ENCODE measurements around the gene SPAG6.

SPAG6 gene

DNA sequence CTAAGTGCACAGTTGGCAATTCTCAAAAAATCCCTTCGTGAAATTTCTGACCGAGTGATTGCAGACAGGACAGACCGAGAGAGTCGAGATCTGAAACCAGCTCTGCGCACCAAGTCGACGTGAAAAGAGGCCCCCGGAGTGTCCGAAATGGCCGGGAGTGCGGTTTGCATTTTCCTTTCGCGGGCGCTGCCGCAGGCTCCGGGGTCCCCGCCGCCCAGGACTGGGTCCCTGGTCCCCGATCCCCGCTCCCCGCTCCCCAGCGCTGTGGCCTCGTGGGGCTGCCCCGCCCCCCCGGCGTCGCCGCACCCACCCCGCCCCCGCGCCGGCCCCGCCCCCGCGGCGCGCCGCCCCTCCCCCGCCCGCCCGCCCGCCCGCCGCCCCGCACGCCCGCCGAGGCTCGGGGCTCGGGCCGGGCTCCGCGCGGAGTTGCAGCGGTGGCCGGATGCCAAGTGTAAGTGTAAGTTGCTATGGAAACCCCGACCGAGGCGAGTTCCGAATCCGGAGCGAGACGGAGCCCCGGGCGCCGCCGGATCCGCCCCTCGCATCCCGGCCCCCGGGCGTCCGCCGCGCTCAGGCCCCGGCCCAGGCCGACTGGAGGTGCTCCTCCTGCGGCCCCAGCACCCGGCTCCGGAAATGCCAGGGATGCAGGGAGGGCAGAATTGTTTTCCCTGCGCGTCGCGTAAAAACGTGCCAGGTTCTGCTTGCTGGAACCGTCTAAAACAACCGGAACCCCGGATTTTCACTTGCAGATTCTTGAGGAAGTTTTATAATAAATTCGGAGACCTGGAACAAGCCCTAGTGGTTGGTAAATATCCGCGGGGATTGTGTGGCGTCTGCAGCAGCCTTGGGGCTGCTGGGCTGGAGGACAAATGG lies 19.8 kb upstream of the SPAG6 start:
- Mint-ChIP-seq H3K27me3 (peaks cover 40% of the 10 kb centered on the region), H3K9me3 (no peaks in the 10 kb centered on the region), H3K4me1 (ENCODE audit: low read depth) (peaks cover 21% of the 10 kb centered on the region), H3K36me3 (ENCODE audit: low read depth) (peaks cover 35% of the 10 kb centered on the region), H3K27ac (peak overlapping the region; percentile 37), H3K4me3 (peak overlapping the region; percentile 71)
- intact Hi-C loops (cut with micrococcal nuclease) = loop anchor here (10.0 kb wide), 1 partner anchor 801 kb away; the partner anchor contains the start of gene SKIDA1

DNA sequence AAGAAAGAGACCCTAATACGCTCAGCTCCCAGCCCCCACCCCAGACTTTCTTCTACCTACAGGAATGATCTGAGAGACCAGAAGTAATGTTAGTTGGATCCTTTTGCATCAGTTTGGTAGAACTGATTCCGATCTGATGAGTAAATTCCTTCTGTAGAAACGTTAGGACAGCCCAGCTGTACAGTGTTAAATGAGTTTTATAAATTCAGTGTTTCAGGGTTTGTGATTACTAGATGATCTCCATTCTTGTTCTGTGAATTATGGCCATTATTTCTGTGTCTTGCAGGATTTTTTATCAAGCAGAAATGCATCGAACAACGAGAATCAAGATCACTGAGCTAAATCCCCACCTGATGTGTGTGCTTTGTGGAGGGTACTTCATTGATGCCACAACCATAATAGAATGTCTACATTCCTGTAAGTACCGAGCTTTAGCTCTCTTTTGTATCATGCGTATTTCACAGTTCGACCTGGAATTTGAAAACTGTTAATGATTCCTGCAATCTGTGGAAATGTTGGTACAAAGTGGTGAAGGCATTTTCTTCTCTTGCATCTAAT lies 19.1 kb upstream of the SPAG6 start:
- Mint-ChIP-seq H3K27ac (peak overlapping the region; percentile 37), H3K27me3 (peaks cover 40% of the 10 kb centered on the region), H3K4me1 (ENCODE audit: low read depth) (peaks cover 21% of the 10 kb centered on the region), H3K4me3 (peak overlapping the region; percentile 71), H3K9me3 (no peaks in the 10 kb centered on the region), H3K36me3 (ENCODE audit: low read depth) (peaks cover 35% of the 10 kb centered on the region)
- intact Hi-C loops (cut with micrococcal nuclease) = loop anchor here (10.0 kb wide), 1 partner anchor 801 kb away; the partner anchor contains the start of gene SKIDA1

DNA sequence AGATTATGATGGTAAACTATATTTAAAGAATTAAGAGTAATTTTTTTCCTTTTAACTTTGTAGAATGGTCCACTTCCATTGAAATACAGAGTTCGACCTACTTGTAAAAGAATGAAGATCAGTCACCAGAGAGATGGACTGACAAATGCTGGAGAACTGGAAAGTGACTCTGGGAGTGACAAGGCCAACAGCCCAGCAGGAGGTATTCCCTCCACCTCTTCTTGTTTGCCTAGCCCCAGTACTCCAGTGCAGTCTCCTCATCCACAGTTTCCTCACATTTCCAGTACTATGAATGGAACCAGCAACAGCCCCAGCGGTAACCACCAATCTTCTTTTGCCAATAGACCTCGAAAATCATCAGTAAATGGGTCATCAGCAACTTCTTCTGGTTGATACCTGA lies 16.1 kb upstream of the SPAG6 start:
- Mint-ChIP-seq H3K27me3 (peaks cover 36% of the 10 kb centered on the region), H3K36me3 (ENCODE audit: low read depth) (peaks cover 27% of the 10 kb centered on the region), H3K4me3 (no peak overlapping the region), H3K4me1 (ENCODE audit: low read depth) (peaks cover 21% of the 10 kb centered on the region), H3K27ac (no peak overlapping the region), H3K9me3 (no peaks in the 10 kb centered on the region)
- intact Hi-C loops (cut with micrococcal nuclease) = loop anchor here (10.0 kb wide), 1 partner anchor 804 kb away; the partner anchor contains the start of gene SKIDA1

DNA sequence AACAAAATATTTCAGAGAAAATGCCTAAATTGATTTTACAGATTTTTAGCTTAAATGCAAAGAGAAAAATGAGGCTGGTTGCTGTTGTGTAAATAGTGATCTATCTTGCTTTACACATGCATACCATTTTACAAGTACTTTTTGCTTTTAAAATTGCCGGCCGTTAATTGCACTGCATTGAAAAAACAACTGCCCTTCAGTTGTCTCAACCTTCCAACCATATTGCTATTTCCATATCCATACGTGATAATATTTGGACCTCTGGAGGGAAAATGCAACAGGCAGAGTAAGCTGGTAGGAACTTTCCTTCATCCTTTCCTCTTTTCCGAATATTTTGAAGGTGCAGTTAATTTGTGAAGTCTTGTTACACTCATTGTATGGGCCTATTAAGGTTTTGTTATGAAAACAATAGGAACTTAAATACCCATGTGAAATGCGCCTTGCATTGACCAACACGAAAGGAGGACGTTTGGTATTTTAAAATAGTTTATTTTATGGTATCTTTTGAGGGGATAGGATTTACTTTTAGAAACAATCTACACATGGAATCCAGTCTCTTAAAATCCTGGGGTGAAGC lies 13.1 kb upstream of the SPAG6 start:
- peaks cover 49% of the 10 kb centered on the region for H3K27me3 Mint-ChIP-seq
- H3K4me3 Mint-ChIP-seq = no peak overlapping the region
- H3K27ac Mint-ChIP-seq = no peak overlapping the region
- H3K36me3 Mint-ChIP-seq (ENCODE audit: low read depth) = peaks cover 22% of the 10 kb centered on the region
- intact Hi-C loops (cut with micrococcal nuclease) = loop anchor here (5.0 kb wide), 1 partner anchor 105 kb away; no protein-coding TSS in a partner anchor
- no peaks in the 10 kb centered on the region for H3K9me3 Mint-ChIP-seq
- H3K4me1 Mint-ChIP-seq (ENCODE audit: low read depth) = peaks cover 35% of the 10 kb centered on the region

DNA sequence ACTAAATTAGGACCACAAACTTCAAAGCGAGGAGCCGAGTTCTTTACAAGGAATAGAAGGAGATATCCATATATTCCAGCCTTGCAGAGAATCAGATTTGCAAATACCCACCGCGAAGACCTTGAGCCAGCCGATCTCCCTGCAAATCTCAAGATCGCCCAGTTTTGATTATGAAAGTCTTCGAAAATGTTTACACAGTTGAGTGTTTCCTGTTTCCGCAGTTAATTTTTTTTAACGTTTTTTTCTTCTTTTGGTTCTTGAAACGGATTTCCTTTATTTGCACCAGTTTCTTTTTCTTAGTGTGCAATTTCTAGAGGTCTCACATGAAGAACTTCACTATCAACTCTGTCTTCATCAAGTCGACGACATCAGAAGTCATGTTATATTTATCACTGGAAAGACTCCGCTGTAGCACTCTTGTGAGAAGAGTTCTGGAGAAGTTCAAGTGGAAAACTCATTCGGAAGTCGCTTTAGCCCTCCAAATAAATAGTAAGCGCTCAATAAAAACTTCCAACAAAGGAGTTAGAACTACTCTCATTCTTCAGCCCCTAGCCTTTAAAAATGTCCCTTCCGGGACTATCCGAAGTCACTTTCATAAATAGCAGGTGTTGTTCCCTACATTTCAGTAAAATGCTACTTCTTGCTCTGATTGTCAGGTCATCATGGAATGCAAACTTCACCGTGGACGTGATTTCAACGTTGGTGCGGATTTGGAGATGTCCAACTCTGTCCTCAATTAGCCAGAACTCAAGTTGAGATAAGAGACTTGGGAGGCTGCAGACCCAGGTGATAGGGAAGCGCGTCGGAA lies 11.9 kb upstream of the SPAG6 start:
- H3K27me3 Mint-ChIP-seq = peaks cover 60% of the 10 kb centered on the region
- peak overlapping the region; percentile 62 for H3K4me3 Mint-ChIP-seq
- H3K9me3 Mint-ChIP-seq = no peaks in the 10 kb centered on the region
- intact Hi-C loops (cut with micrococcal nuclease) = loop anchor here (5.0 kb wide), 1 partner anchor 104 kb away; no protein-coding TSS in a partner anchor
- no peak overlapping the region for H3K27ac Mint-ChIP-seq
- H3K36me3 Mint-ChIP-seq (ENCODE audit: low read depth) = peaks cover 16% of the 10 kb centered on the region
- H3K4me1 Mint-ChIP-seq (ENCODE audit: low read depth) = peaks cover 35% of the 10 kb centered on the region

DNA sequence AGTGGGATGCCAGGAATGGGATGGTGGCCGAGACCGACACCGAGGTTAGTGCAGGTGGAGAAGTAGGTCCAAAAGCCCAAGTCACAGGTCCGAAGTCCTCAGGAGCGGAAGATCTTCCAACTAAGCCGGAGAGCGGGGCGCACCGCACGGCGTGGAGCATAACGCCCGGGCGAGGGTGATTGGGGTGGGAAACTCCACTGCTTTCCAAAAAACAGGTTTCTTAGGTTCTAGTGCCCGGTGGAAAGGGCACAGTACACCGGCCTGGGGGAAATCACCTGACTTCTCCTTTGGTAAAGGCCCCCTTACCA lies 11.4 kb upstream of the SPAG6 start:
- H3K9me3 Mint-ChIP-seq = no peaks in the 10 kb centered on the region
- peaks cover 66% of the 10 kb centered on the region for H3K27me3 Mint-ChIP-seq
- no peak overlapping the region for H3K27ac Mint-ChIP-seq
- H3K4me1 Mint-ChIP-seq (ENCODE audit: low read depth) = peaks cover 35% of the 10 kb centered on the region
- H3K36me3 Mint-ChIP-seq (ENCODE audit: low read depth) = peaks cover 16% of the 10 kb centered on the region
- no peak overlapping the region for H3K4me3 Mint-ChIP-seq
- intact Hi-C loops (cut with micrococcal nuclease) = loop anchor here (5.0 kb wide), 1 partner anchor 103 kb away; no protein-coding TSS in a partner anchor

DNA sequence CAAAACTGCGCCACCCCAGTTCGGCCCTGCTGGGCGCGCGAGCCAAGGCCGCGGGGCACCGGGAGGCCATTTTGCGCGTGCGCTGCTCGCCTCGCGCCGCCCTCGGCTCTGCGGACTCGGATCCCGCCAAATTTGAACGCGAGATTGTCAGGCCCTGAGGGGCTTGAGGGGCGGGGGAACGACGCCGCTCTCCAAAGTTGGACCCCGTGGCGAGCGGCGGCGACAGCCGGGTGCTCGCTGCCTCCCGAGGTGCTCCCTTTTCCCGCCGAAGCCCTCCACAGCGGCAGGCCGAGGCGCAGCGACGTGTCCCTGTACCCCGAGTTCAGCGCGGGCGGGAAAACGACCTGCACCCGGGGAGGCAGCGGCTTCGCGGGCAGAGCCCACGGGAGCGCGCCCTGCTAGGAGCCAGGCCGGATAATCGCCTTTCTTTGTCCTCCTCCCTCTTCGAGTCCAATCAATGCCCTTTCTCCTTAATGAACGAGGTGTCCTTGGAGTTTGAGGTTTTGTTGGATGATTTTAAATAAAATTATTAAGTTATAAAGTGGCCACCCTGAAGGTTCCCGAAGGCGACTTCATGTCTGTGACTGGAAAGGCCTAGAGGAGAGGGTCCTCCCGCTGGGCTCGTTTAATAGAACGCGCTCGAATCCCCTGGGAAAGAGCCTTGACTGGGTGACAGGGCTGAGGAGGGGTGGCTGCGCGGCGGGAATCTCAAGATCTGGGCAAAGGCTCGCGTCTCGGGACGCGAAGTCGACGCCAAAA lies 10.7 kb upstream of the SPAG6 start:
- Mint-ChIP-seq H3K9me3 (no peaks in the 10 kb centered on the region), H3K27ac (peak overlapping the region; percentile 88), H3K36me3 (ENCODE audit: low read depth) (peaks cover 10% of the 10 kb centered on the region), H3K27me3 (peaks cover 68% of the 10 kb centered on the region), H3K4me3 (peak overlapping the region; percentile 85), H3K4me1 (ENCODE audit: low read depth) (peaks cover 35% of the 10 kb centered on the region)
- intact Hi-C loops (cut with micrococcal nuclease) = loop anchor here (5.0 kb wide), 1 partner anchor 103 kb away; no protein-coding TSS in a partner anchor

DNA sequence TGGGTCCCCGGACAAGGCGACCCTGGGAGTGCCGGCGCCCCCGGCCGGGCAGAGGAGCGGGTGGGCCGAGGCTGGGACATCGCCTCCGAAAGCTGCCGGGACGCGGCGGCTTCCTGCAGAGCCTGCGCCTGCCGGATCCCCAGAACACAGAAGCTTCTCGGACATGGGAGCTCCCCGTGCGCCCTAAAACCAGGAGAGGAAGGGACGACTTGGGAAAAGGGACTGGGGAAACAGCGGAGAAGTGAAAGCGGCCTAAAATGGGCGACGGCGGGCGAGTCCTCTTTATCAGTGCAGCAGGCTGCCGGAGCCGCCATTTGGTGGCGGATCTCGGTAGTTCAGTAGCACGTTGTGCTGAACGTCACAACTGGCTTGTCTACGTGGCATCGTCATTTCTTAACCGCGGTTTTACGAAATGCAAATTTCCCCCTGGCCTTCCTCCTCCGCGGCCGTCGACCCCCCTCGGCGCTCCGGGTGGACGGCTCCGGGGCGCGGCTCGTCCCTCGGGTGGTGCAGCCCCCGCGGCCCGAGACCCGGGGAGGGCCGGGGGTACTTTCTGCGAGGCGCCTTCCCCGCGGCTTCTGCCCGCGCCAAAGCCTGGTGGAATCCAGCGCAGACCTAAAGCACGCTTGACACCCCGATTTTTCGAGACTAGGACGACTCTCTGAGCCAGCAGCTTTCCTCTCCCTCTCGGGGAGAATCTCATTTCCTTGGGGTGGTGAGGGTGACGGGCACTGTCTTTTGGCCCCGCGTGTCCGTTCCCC lies 9.9 kb upstream of the SPAG6 start:
- H3K27me3 Mint-ChIP-seq = peaks cover 68% of the 10 kb centered on the region
- peaks cover 6% of the 10 kb centered on the region for H3K36me3 Mint-ChIP-seq (ENCODE audit: low read depth)
- peak overlapping the region; percentile 85 for H3K4me3 Mint-ChIP-seq
- intact Hi-C loops (cut with micrococcal nuclease) = no loop called here
- H3K9me3 Mint-ChIP-seq = no peaks in the 10 kb centered on the region
- peak overlapping the region; percentile 88 for H3K27ac Mint-ChIP-seq
- peaks cover 35% of the 10 kb centered on the region for H3K4me1 Mint-ChIP-seq (ENCODE audit: low read depth)

DNA sequence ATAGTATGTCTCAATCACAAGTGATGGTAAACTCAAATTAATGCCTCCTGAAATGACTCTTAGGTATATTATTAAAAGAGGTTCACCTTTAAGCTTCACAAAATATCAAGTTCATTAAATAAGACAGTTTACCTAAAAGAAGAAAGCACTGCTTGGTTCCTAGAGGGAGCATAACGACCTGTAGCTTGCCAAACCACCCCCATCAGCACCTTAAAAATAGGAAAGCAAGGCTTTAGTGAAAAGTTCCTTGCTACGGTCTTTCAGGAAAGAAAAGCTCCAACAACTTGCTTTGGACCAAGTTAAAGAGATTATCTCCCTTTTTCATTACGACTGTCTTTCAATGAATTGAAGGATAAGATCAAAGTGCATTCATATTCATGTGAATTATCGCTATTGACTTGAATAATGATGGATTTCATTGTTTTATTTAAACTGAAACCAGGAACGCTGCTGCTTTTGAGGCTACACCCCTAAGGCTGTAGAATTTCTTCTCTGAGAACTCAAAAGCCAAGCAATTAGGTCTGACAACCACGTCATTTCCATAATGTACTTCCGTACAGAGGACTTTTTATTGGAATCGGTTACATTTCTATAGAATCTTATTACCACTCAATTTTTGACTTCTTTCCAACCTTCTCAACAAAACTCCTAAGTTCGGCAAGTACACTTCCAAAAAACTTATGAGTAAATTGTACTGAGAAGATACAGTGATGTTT lies 7.0 kb upstream of the SPAG6 start:
- intact Hi-C loops (cut with micrococcal nuclease) = no loop called here
- no peak overlapping the region for H3K27ac Mint-ChIP-seq
- H3K9me3 Mint-ChIP-seq = no peaks in the 10 kb centered on the region
- H3K27me3 Mint-ChIP-seq = peaks cover 75% of the 10 kb centered on the region
- peaks cover 32% of the 10 kb centered on the region for H3K4me1 Mint-ChIP-seq (ENCODE audit: low read depth)
- H3K36me3 Mint-ChIP-seq (ENCODE audit: low read depth) = peaks cover 6% of the 10 kb centered on the region
- no peak overlapping the region for H3K4me3 Mint-ChIP-seq

DNA sequence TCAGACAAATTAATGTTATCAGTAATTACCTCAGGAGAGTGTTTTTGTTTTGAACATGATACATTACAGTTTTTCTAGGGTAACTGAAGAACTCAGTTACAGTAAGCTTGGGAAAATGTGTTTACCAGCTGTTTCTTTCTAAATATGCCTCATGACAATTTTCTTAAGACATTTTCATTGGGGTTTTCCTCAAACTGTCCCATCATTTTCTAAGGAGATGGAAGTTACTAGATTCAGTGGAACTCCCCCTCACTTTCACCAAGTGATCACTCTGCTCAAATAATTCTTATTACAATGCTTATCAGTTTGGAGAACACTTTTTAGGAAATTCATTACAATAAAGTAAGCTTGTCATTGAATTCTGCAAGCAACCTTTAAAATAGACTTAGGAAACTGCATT lies 6.4 kb upstream of the SPAG6 start:
- Mint-ChIP-seq H3K4me3 (no peak overlapping the region), H3K27me3 (peaks cover 73% of the 10 kb centered on the region), H3K36me3 (ENCODE audit: low read depth) (peaks cover 6% of the 10 kb centered on the region), H3K27ac (no peak overlapping the region), H3K9me3 (no peaks in the 10 kb centered on the region), H3K4me1 (ENCODE audit: low read depth) (peaks cover 29% of the 10 kb centered on the region)
- intact Hi-C loops (cut with micrococcal nuclease) = no loop called here

DNA sequence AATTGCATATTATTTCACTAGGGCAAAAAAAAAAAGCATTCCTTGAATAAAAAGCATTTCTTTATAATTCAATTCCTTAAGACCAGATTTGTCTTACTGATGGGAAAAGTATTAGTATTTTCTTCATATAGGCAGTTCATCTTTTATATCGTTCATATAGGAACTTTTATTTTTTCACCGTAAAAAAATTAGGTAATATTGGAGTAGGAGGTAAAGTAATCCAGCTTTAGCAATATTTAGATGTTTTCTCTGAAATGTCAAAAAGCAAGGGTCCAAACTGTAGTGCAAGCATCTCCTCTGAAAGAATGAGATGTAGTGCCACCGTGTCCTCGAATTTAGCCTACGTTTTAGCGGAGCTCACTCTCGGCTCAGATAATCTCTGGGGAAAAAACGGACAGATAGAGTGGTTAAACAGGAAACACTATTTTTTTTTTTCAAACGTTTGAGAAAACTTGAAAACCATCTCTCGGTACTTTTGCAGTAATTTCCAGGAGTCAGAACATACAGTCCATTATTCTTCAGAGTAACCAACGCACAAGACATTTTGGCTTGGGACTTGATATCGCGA lies 5.5 kb upstream of the SPAG6 start:
- H3K4me1 Mint-ChIP-seq (ENCODE audit: low read depth) = peaks cover 30% of the 10 kb centered on the region
- H3K27ac Mint-ChIP-seq = peak overlapping the region; percentile 89

More for the DNA sequence above, 5.5 kb upstream of the SPAG6 start:
- peaks cover 6% of the 10 kb centered on the region for H3K36me3 Mint-ChIP-seq (ENCODE audit: low read depth)
- H3K9me3 Mint-ChIP-seq = no peaks in the 10 kb centered on the region
- intact Hi-C loops (cut with micrococcal nuclease) = loop anchor here (2.0 kb wide), 2 partner anchors 17 to 87 kb away; no protein-coding TSS in a partner anchor
- peak overlapping the region; percentile 84 for H3K4me3 Mint-ChIP-seq
- peaks cover 73% of the 10 kb centered on the region for H3K27me3 Mint-ChIP-seq
